NCI-H2029 (cell line): ENCODE measurements around the gene CNIH2.
"Not testable (repeated sequence)": the region's sequence is repeated elsewhere in the genome, so short reads cannot be mapped to it uniquely, and the experiment has no call there.

Experiments
- DNase-seq: peaks from one replicate; lab custom pipeline; 2025; lab: John Stamatoyannopoulos, UW

Gene CNIH2

GRCh38 chr11:66291706-66292542 lies 13.9 kb downstream of the CNIH2 start, which contains the start of gene TMEM151A:
Gene TMEM151A, plus strand, starts transcription at chr11:66291894. Its CDS starts 120 bp downstream, at chr11:66292014.
- DNase-seq: no peak

DNA sequence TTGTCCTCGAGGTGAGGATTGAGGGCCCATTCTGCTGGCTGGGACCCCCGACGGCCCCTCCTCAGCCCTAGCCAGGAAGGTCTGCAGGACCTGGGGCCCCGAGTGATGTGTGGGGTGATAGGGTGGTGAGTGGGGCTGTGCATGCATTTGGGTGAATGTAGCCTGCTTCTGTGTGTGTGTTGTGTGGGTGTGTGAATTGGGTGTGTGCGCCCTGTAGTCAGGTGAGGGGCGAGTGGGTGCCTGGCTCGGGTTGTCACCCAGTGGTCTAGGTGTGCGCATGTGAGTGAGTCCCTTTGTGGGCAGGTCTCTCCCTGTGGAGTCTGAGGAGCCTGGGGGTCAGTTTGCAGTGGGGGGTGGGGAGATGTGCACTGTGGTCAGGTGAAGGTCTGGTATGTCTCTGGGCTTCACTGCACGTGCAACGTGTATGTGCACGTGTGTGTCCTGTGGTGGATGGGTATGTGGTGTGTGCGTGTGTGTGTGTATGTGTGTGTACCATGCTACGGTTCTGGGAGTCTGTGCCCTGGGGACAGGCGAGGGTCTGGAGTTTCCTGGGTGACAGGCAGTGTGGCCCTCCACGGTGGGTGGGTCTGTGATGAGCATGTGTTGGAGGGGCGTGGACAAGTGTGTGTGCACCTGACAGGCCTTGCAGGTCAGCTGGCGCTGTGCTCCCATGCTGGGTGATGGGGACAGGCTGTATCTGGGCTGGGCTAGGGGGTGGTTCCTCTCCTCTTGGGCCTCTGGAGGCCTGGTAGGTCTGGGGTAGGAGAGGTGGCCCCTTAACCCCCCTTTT lies 14.8 kb downstream of the CNIH2 start:
- DNase-seq: no peak

GRCh38 chr11:66293352-66293751 lies 15.4 kb downstream of the CNIH2 start:
- no peak for DNase-seq

DNA sequence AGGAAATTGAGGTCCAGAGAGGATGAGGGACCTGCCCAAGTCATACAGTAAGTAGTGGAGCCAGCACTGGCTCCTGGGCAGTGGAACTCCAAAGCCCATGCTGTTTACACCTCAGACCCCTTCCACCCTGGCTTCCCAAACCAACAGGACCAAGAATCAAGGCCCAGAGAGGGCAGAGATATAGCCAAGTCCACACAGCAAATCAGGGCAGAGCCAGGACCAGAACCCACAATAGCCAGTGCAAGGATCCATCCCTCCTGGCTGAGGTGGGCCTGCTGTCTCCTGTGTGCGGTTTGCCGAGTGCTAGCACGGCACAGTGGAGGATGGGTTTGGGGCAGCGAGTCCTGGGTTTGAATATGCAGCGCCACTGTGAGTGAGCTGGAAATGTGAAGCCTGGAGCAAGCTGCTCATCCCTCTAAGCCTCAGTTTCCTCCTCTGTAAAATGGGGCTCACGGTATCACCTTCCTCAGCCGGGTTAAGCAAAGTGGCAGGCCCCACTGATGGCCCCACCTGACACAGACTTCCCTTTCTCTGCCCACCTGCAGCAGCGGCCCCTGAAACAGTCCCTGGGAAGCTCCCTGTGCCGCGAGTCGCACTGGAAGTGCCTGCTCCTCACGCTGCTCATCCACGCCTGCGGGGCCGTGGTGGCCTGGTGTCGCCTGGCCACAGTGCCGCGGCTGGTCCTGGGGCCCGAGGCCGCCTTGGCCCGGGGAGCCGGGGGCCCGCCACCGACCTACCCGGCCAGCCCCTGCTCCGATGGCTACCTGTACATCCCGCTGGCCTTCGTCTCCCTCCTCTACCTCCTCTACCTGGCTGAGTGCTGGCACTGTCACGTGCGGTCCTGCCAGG lies 16.0 kb downstream of the CNIH2 start:
- DNase-seq: no peak

GRCh38 chr11:66294626-66295620 lies 16.9 kb downstream of the CNIH2 start:
- no peak for DNase-seq

DNA sequence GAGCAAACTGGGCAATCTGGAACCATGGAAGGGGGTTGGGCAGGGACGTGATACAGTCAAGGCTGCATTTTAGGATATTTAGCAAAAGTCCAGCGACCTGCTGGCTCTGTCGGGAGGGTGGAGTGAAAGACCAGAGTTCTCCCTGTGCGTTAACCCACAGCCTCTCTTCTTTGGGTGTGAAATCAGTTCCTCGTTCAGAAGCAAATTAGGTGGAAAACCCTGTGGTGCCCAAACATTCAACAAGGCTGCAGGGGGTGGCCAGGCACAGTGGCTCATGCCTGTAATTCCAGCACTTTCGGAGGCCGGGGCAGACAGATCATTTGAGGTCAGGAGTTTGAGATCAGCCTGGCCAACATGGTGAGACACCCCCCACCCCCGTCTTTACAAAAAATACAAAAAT lies 19.6 kb downstream of the CNIH2 start:
- no peak for DNase-seq

- DNase-seq: no peak
Measured at GRCh38 chr11:66299186-66299585, 21.2 kb downstream of the CNIH2 start.

DNA sequence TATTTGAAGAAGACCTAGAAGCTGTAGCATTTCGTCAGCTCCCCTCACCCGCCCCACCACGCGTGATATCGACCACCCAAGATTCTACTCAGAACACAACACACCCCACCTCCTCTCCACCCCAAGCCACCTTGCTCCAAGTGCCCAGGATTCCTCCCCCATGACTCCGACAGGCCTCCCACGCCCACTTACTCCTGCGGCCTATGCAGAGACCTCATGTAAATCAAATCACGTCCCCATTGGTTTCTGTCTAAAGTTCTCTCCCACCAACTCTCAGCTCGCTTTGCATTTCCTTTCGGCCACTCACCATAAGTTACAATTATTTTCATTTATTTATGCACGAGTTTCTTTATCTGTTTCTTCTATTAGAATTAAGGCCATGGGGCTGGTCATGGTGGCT lies 24.7 kb downstream of the CNIH2 start:
- no peak for DNase-seq

DNA sequence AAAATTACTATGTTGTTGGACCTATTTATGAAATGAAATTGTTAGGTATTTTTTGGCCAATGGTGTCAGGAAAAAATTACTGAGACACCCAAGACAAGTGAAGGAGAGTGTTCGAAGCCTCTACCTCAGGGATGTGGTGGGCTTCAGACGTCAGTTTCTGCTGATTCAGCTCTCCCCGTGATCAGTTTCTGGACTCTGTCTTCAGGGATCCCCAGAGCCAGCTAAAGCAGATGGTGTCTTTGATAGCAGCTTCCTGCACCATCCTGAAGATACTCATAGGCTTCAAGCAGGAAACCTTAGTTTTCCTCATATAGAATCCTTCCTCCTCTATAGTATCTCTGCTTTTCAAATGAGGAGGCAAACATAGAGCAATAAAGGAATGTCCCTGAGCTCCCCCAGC lies 31.5 kb downstream of the CNIH2 start:
- no peak for DNase-seq

DNA sequence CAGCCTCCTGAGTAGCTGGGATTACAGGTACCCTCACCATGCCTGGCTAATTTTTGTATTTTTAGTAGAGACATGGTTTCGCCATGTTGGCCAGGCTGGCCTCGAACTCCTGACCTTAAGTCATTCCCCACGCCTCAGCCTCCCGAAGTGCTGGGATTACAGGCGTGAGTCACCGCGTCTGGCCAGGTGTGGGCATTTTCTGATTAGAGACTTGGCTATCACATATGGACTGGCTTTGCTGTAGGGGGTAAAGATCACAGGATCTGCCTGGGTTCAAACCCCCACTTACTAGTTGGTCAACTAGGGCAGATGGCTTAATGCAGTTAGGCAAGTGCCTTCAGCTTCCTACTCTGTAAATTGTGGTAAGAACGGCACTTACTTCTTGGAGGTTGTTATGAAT lies 32.3 kb downstream of the CNIH2 start:
- no peak for DNase-seq

- not testable (repeated sequence) for DNase-seq
Measured at GRCh38 chr11:66310803-66311440, 32.9 kb downstream of the CNIH2 start.

DNA sequence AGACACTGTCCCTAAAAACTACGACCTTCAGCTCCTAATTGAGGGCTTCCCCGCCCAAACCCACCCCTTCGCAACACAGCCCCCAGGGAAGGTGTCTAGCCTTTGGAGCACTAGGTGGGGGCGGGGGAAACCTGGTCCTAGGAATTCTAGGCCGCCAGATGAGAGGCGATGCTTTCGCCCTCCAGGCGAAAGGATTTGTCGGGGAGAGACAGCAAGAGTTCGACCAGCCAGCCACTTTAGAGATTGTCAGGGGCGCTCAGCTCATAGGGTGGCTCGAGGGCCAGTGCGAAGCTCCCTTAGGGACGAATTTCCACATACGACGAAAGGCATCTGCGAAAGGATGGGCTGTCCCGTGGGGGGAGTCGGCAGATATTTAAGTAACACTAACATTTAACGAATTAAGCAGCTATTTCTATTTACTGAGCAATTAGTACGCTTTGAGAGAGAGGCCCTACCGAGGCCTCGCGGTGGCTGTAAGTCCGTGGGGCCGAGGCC lies 33.5 kb downstream of the CNIH2 start:
- DNase-seq: no peak

DNA sequence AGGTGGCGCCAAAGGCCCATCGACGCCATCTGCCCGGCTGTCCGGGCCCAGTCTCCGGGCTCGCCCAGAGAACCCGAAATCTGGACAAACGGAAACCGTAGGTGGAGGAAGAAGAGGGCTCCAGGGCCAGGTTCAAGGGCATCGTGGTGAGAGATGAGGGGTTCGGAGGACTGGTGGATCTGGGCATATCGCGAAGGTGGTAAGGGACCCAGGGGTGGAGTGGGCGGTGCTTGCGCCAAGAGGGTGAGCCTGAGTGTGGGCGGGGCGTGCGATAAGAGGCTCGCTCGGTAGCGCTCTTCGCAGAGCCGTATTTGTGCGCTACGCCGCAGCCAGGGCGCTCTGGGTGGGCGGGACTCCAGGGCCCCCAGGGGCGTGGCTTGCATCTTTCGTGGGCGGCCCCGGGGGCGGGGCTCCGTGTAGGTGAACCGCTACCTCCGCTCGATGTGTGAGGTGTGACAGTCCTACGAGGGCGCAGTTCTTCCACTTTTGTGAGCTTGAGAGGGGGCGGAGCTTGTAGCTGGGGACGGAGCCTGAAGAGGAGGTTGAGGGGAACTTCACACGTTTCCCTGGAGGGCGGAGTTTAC lies 34.1 kb downstream of the CNIH2 start:
- DNase-seq: peak; percentile 91

GRCh38 chr11:66312549-66313320 lies 34.8 kb downstream of the CNIH2 start:
- DNase-seq: peak; percentile 94

- no peak for DNase-seq
Measured at GRCh38 chr11:66313321-66314185, 35.6 kb downstream of the CNIH2 start.

- no peak for DNase-seq
Measured at GRCh38 chr11:66314186-66314501, 36.2 kb downstream of the CNIH2 start.

- no peak for DNase-seq
Measured at GRCh38 chr11:66314561-66315497, 36.9 kb downstream of the CNIH2 start.
